Mesenchymal stem cell (in vitro differentiated cells and primary cell): Measurements from ENCODE around the gene RNASE1.
"Not testable (repeated sequence)": the region's sequence is repeated elsewhere in the genome, so short reads cannot be mapped to it uniquely, and the experiment has no call there.

Experiments used
- DNase-seq: peaks from one replicate; pipeline ENCODE4 v3.0.0-alpha.2; 2013
- H2AFZ ChIP-seq: one replicate; pipeline ENCODE4 v1.6.1; 2013; ENCODE audit warnings: low read depth, mild to moderate bottlenecking, control low read depth, inconsistent platforms, low read length, moderate library complexity
- H2AK5ac ChIP-seq: 2 replicates; pipeline ENCODE4 v1.6.1; 2013; ENCODE audit warnings: low read length, moderate library complexity, mild to moderate bottlenecking, inconsistent platforms; ENCODE audit not compliant: severe bottlenecking
- H2BK120ac ChIP-seq: one replicate; pipeline ENCODE4 v1.6.1; 2013; ENCODE audit warnings: low read depth, mild to moderate bottlenecking, inconsistent platforms, low read length, moderate library complexity
- H2BK12ac ChIP-seq, 2 experiments: one replicate each; pipeline ENCODE4 v1.6.1; 2013; ENCODE audit warnings: inconsistent platforms in 2 of 2, low read length in 2 of 2, mild to moderate bottlenecking in 2 of 2, moderate library complexity in 2 of 2, control low read depth in 1 of 2
- H2BK15ac ChIP-seq: one replicate; pipeline ENCODE4 v1.6.1; 2013; ENCODE audit warnings: mild to moderate bottlenecking, low read depth, inconsistent platforms; ENCODE audit not compliant: poor library complexity, severe bottlenecking
- H2BK5ac ChIP-seq: 2 replicates; pipeline ENCODE4 v1.6.1; 2013; ENCODE audit warnings: low read depth, mild to moderate bottlenecking, low read length, control low read depth, inconsistent platforms; ENCODE audit not compliant: poor library complexity, severe bottlenecking
- H3K14ac ChIP-seq, 2 experiments: one replicate each; pipeline ENCODE4 v1.6.1; 2013; ENCODE audit warnings: inconsistent platforms in 2 of 2, low read length in 2 of 2, control low read depth in 1 of 2, mild to moderate bottlenecking in 1 of 2, moderate library complexity in 1 of 2
- H3K18ac ChIP-seq, 2 experiments: one replicate each; pipeline ENCODE4 v1.6.1; 2013; ENCODE audit warnings: inconsistent platforms in 2 of 2, low read length in 2 of 2, control low read depth in 1 of 2, low read depth in 1 of 2, mild to moderate bottlenecking in 1 of 2
- H3K23ac ChIP-seq, 2 experiments: one replicate each; pipeline ENCODE4 v1.6.1; 2013; ENCODE audit warnings: inconsistent platforms in 2 of 2, low read length in 2 of 2, mild to moderate bottlenecking in 2 of 2, moderate library complexity in 2 of 2, control low read depth in 1 of 2
- H3K27ac ChIP-seq: 2 replicates; pipeline ENCODE4 v1.5.1; 2013; ENCODE audit warnings: mild to moderate bottlenecking, moderate library complexity, low read length, control low read depth, inconsistent platforms; ENCODE audit not compliant: poor library complexity, severe bottlenecking
- H3K27me3 ChIP-seq, 2 experiments: 2 replicates each; pipeline versions ENCODE4 v1.6.1 to v1.7.0; 2013; ENCODE audit warnings: low read length in 2 of 2, mild to moderate bottlenecking in 2 of 2, moderate library complexity in 2 of 2, control low read depth in 1 of 2, inconsistent platforms in 1 of 2; ENCODE audit not compliant: control insufficient read depth in 1 of 2, insufficient read depth in 1 of 2
- H3K36me3 ChIP-seq, 2 experiments: 2 replicates each; pipeline versions ENCODE4 v1.6.1 to v1.7.0; 2013; ENCODE audit warnings: low read length in 2 of 2, control low read depth in 1 of 2, inconsistent platforms in 1 of 2, low read depth in 1 of 2, mild to moderate bottlenecking in 1 of 2; ENCODE audit not compliant: insufficient read depth in 2 of 2, control insufficient read depth in 1 of 2
- H3K4ac ChIP-seq, 2 experiments: one replicate each; pipeline ENCODE4 v1.6.1; 2013; ENCODE audit warnings: inconsistent platforms in 2 of 2, low read length in 2 of 2, mild to moderate bottlenecking in 2 of 2, moderate library complexity in 2 of 2, control low read depth in 1 of 2, low read depth in 1 of 2
- H3K4me1 ChIP-seq: 2 replicates; pipeline ENCODE4 v1.6.1; 2013; ENCODE audit warnings: low read depth, low read length, control low read depth; ENCODE audit not compliant: control insufficient read depth, insufficient read depth
- H3K4me2 ChIP-seq: 2 replicates; pipeline ENCODE4 v1.6.1; 2013; ENCODE audit warnings: low read length, mild to moderate bottlenecking, inconsistent platforms; ENCODE audit not compliant: poor library complexity, severe bottlenecking
- H3K4me3 ChIP-seq, 2 experiments: 2 replicates each; pipeline versions ENCODE4 v1.5.1 to v1.7.0; 2013; ENCODE audit warnings: low read length in 2 of 2, mild to moderate bottlenecking in 2 of 2, control low read depth in 1 of 2, low read depth in 1 of 2; ENCODE audit not compliant: insufficient read depth in 1 of 2
- H3K79me1 ChIP-seq: replicated peaks from 2 replicates; pipeline ENCODE4 v1.6.1; 2013; ENCODE audit warnings: mild to moderate bottlenecking, control low read depth, low read length, inconsistent platforms; ENCODE audit not compliant: poor library complexity, severe bottlenecking
- H3K9ac ChIP-seq: 2 replicates; pipeline ENCODE4 v1.7.0; 2013; ENCODE audit warnings: mild to moderate bottlenecking, low read length, moderate library complexity
- H3K9me3 ChIP-seq: 2 replicates; pipeline ENCODE4 v1.7.0; 2013; ENCODE audit warnings: mild to moderate bottlenecking, low read length; ENCODE audit not compliant: control insufficient read depth
- H4K8ac ChIP-seq: one replicate; pipeline ENCODE4 v1.6.1; 2013; ENCODE audit warnings: inconsistent platforms, mild to moderate bottlenecking, low read length, moderate library complexity
- H4K91ac ChIP-seq: one replicate; pipeline ENCODE4 v1.6.1; 2013; ENCODE audit warnings: mild to moderate bottlenecking, low read length, inconsistent platforms
- WGBS: methylation state at CpG from one replicate; pipeline ENCODE4 v1.1.7; 2013; ENCODE audit warnings: mixed read lengths; 5-methylcytosine and 5-hydroxymethylcytosine counted together

RNASE1 gene

DNA sequence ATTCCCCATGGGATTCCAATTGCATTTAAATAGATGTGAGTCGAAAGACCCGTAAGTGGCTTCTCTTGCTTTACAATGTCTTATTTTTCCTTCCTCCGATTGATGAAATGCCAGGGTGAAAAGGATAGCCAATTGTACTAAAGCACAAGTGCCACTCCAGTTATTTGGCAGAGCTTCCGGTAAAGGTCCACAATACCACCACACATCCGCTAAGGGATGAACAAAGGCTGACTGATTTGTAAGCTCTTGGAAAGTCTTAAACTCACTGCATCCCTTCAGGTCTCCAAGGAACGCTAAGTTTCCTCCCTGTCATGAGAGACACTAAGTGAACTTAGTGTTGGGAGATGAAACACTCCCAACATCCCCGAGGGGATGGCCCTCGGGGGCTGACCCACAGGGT, 21.2 kb upstream of the RNASE1 start:
- H3K9ac ChIP-seq, result no peak overlapping the region
- no peaks in the 10 kb centered on the region for H3K9me3 ChIP-seq
- H3K23ac ChIP-seq, result no peak overlapping the region
- H3K36me3 ChIP-seq, result no peaks in the 10 kb centered on the region
- H3K27ac ChIP-seq, result no peak overlapping the region
- H3K4me2 ChIP-seq, result no peak overlapping the region
- H3K79me1 ChIP-seq, result no peaks in the 10 kb centered on the region
- no peak overlapping the region for H2BK12ac ChIP-seq
- peaks cover 0 to 3% of the 10 kb centered on the region in 2 experiments for H3K27me3 ChIP-seq
- no peak overlapping the region for H2BK120ac ChIP-seq
- DNase-seq, result no peak
- no peak overlapping the region for H4K91ac ChIP-seq
- no peak overlapping the region for H3K14ac ChIP-seq
- no peak overlapping the region for H3K18ac ChIP-seq
- H2AK5ac ChIP-seq, result no peak overlapping the region
- H3K4me3 ChIP-seq, result no peak overlapping the region
- H2BK5ac ChIP-seq, result no peak overlapping the region
- no peaks in the 10 kb centered on the region for H3K4me1 ChIP-seq
- WGBS, result 94% methylated on average over 8 of the region's 8 CpGs
- H4K8ac ChIP-seq, result no peak overlapping the region
- no peak overlapping the region for H2BK15ac ChIP-seq
- no peak overlapping the region for H2AFZ ChIP-seq
- H3K4ac ChIP-seq, result no peak overlapping the region

DNA sequence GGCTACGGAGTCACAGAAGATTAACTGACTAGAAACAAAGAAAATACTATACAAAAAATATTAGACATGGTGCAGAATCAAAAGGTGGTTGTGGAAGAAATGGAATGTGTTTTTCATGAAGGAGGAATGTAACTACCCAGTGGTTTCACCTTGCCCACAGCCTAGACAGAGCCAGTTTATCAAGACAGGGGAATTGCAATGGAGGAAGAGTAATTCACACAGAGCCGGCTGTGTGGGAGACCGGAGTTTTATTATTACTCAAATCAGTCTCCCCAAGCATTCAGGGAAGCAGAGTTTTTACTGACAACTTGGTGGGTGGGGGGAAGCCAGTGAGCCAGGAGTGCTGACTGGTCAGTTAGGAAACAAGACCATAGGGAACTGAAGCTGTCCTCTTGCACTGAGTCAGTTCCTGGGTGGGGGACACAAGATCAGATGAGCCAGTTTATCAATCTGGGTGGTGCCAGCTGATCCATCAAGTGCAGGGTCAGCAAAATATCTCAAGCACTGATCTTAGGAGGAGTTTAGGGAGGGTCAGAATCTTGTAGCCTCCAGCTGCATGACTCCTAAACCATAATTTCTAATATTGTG, 19.0 kb upstream of the RNASE1 start:
- 78% methylated on average over 2 of the region's 3 CpGs for WGBS
- H3K4ac ChIP-seq, result not testable (repeated sequence)

DNA sequence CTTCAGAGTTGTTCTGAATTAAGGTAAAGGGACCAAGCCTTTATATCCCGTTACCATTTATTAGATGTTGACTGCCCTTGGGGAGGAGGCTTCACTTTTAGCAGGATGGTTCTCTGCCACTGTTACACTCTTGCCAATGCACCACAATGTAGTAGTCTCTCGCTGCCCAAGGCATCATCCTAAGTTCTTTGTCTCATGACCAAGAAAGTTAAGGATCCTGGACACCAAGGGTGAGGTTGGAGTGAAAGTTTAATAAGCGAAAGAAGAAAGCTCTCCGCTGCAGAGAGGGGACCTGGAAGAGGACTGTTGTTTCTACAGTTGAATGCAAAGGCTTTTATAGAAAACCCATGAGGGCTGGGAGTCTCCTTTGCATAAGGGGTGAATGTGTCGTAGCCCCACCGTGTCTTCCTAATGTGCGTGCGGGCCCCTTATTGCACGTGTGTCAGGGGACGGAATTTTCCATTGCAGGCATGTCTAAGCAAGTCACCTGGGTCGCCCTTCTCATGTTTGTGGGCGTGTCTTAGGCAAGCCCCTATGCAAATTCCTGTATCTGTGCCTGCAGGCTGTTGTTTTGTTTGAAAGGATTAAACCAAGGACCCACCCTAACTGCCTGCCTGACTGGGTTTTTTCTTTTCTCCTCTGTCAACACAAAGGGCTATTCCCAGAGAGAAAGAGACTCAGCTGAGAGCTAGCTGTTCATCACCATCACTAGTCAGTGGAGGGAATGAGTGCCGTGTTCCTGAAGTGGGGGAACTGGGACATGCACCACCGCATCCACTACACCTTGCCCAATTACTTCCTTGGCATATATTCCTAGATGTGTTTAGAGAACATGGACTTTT, 17.6 kb upstream of the RNASE1 start:
- Histone ChIP-seq H2BK12ac (no peak overlapping the region), H3K4me2 (no peak overlapping the region), H3K23ac (no peak overlapping the region), H2AK5ac (no peak overlapping the region), H3K14ac (no peak overlapping the region), H3K18ac (no peak overlapping the region), H3K4me3 (no peak overlapping the region), H3K4me1 (no peaks in the 10 kb centered on the region), H2BK120ac (no peak overlapping the region), H3K79me1 (no peaks in the 10 kb centered on the region), H4K91ac (no peak overlapping the region), H2BK15ac (no peak overlapping the region), H3K9me3 (no peaks in the 10 kb centered on the region), H3K9ac (no peak overlapping the region), H4K8ac (no peak overlapping the region), H2AFZ (no peak overlapping the region), H3K27me3 (peaks cover 0 to 20% of the 10 kb centered on the region in 2 experiments), H3K36me3 (no peaks in the 10 kb centered on the region), H2BK5ac (no peak overlapping the region), H3K4ac (no peak overlapping the region), H3K27ac (no peak overlapping the region)
- 77% methylated on average over 13 of the region's 14 CpGs for WGBS
- DNase-seq, result no peak

More for the DNA sequence above, 19.0 kb upstream of the RNASE1 start:
- H2BK15ac ChIP-seq, H2BK12ac ChIP-seq, H3K27ac ChIP-seq, H3K9ac ChIP-seq, H3K14ac ChIP-seq, H3K4me3 ChIP-seq, H2BK120ac ChIP-seq, H4K91ac ChIP-seq, H2BK5ac ChIP-seq, H3K4me1 ChIP-seq, H3K79me1 ChIP-seq, H3K23ac ChIP-seq, H2AFZ ChIP-seq, H2AK5ac ChIP-seq, H4K8ac ChIP-seq, H3K18ac ChIP-seq, DNase-seq, H3K4me2 ChIP-seq, H3K36me3 ChIP-seq, H3K9me3 ChIP-seq: not testable (repeated sequence)
- H3K27me3 ChIP-seq, result peaks cover 0 to 18% of the 10 kb centered on the region in 2 experiments

DNA sequence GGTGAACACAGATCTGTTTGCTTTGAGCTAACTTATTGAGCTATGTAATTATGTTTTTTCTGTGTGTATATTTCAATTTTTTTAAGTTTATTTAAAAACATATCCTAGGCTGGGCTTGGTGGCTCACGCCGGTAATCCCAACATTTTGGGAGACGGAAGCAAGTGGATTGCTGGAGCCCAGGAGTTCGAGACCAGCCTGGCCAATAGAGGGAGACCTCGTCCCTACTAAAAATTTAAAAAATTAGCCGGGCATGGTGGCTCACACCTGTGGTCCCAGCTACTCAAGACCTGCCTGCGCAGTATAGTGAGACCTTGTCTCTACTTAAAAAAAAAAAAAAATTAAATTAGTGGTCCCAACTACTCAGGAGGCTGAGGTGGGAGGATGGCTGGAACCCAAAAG, 16.2 kb upstream of the RNASE1 start:
- Histone ChIP-seq H3K27ac (no peak overlapping the region), H3K79me1 (no peaks in the 10 kb centered on the region), H3K4me3 (no peak overlapping the region), H3K9me3 (no peaks in the 10 kb centered on the region), H4K91ac (no peak overlapping the region), H2BK15ac (no peak overlapping the region), H2AK5ac (no peak overlapping the region), H3K4ac (no peak overlapping the region), H3K4me2 (no peak overlapping the region), H3K4me1 (no peaks in the 10 kb centered on the region), H3K27me3 (peaks cover 0 to 17% of the 10 kb centered on the region in 2 experiments), H2BK5ac (no peak overlapping the region), H3K36me3 (no peaks in the 10 kb centered on the region), H2BK120ac (no peak overlapping the region), H4K8ac (no peak overlapping the region), H2AFZ (no peak overlapping the region), H3K14ac (no peak overlapping the region), H3K18ac (no peak overlapping the region), H2BK12ac (no peak overlapping the region), H3K23ac (no peak overlapping the region), H3K9ac (no peak overlapping the region)
- 69% methylated on average over 6 of the region's 7 CpGs for WGBS
- no peak for DNase-seq
